IPS-18a (cell line): ENCODE data around the gene MCF2.
"Not testable (repeated sequence)": the region's sequence is repeated elsewhere in the genome, so short reads cannot be mapped to it uniquely, and the experiment has no call there.

Experiments used
- H3K27ac ChIP-seq: one replicate; pipeline ENCODE4 v1.5.1; 2013; ENCODE audit warnings: low read length
- H3K27me3 ChIP-seq: one replicate; pipeline ENCODE4 v1.6.1; 2013; ENCODE audit warnings: mild to moderate bottlenecking, low read length; ENCODE audit not compliant: control insufficient read depth, insufficient read depth
- H3K36me3 ChIP-seq: one replicate; pipeline ENCODE4 v1.6.1; 2013; ENCODE audit warnings: low read depth, low read length; ENCODE audit not compliant: control insufficient read depth
- H3K4me1 ChIP-seq: one replicate; pipeline ENCODE4 v1.6.1; 2013; ENCODE audit warnings: low read depth, low read length; ENCODE audit not compliant: control insufficient read depth
- H3K4me3 ChIP-seq: one replicate; pipeline ENCODE4 v1.5.1; 2013; ENCODE audit warnings: low read length
- H3K9ac ChIP-seq: one replicate; pipeline ENCODE4 v1.6.1; 2013; ENCODE audit warnings: mild to moderate bottlenecking, low read length, moderate library complexity
- H3K9me3 ChIP-seq: one replicate; pipeline ENCODE4 v1.6.1; 2013; ENCODE audit warnings: low read depth, low read length; ENCODE audit not compliant: control insufficient read depth

Gene MCF2

GRCh38 chrX:139692908-139693307 lies 15.1 kb downstream of the MCF2 start:
- Histone ChIP-seq H3K27ac (no peak overlapping the region), H3K36me3 (no peaks in the 10 kb centered on the region), H3K4me3 (peak overlapping the region; percentile 52), H3K9ac (no peak overlapping the region), H3K4me1 (no peaks in the 10 kb centered on the region), H3K27me3 (peaks cover 34% of the 10 kb centered on the region), H3K9me3 (no peaks in the 10 kb centered on the region)

- Histone ChIP-seq H3K9me3 (no peaks in the 10 kb centered on the region), H3K4me1 (no peaks in the 10 kb centered on the region), H3K4me3 (peak overlapping the region; percentile 52), H3K27ac (no peak overlapping the region), H3K36me3 (no peaks in the 10 kb centered on the region), H3K9ac (no peak overlapping the region), H3K27me3 (peaks cover 34% of the 10 kb centered on the region)
Measured at GRCh38 chrX:139692506-139692849, 15.5 kb downstream of the MCF2 start.

- Histone ChIP-seq H3K4me3 (peak overlapping the region; percentile 52), H3K4me1 (no peaks in the 10 kb centered on the region), H3K27ac (no peak overlapping the region), H3K9me3 (no peaks in the 10 kb centered on the region), H3K36me3 (no peaks in the 10 kb centered on the region), H3K9ac (no peak overlapping the region), H3K27me3 (peaks cover 34% of the 10 kb centered on the region)
Measured at GRCh38 chrX:139691843-139692505, 16.0 kb downstream of the MCF2 start.

GRCh38 chrX:139691493-139691842 lies 16.5 kb downstream of the MCF2 start:
- H3K27me3 ChIP-seq, result peaks cover 34% of the 10 kb centered on the region
- H3K4me1 ChIP-seq, result no peaks in the 10 kb centered on the region
- no peak overlapping the region for H3K9ac ChIP-seq
- peak overlapping the region; percentile 52 for H3K4me3 ChIP-seq
- no peaks in the 10 kb centered on the region for H3K9me3 ChIP-seq
- no peaks in the 10 kb centered on the region for H3K36me3 ChIP-seq
- H3K27ac ChIP-seq, result no peak overlapping the region

- not testable (repeated sequence) for H3K27me3 ChIP-seq, H3K36me3 ChIP-seq, H3K9ac ChIP-seq, H3K4me1 ChIP-seq, H3K4me3 ChIP-seq, H3K27ac ChIP-seq
- H3K9me3 ChIP-seq, result peaks cover 16% of the 10 kb centered on the region
Measured at GRCh38 chrX:139685175-139685574, 22.8 kb downstream of the MCF2 start.

- Histone ChIP-seq H3K4me1 (no peaks in the 10 kb centered on the region), H3K9ac (no peak overlapping the region), H3K27ac (no peak overlapping the region), H3K4me3 (no peak overlapping the region), H3K36me3 (no peaks in the 10 kb centered on the region), H3K27me3 (no peaks in the 10 kb centered on the region), H3K9me3 (peaks cover 27% of the 10 kb centered on the region)
Measured at GRCh38 chrX:139680356-139680755, 27.6 kb downstream of the MCF2 start.

- H3K27ac ChIP-seq, result no peak overlapping the region
- H3K27me3 ChIP-seq, result no peaks in the 10 kb centered on the region
- H3K9ac ChIP-seq, result no peak overlapping the region
- H3K4me1 ChIP-seq, result peaks cover 6% of the 10 kb centered on the region
- peaks cover 5% of the 10 kb centered on the region for H3K9me3 ChIP-seq
- H3K36me3 ChIP-seq, result no peaks in the 10 kb centered on the region
- H3K4me3 ChIP-seq, result no peak overlapping the region
Measured at GRCh38 chrX:139647597-139647996, 60.4 kb downstream of the MCF2 start.

GRCh38 chrX:139642241-139642927 lies 65.6 kb downstream of the MCF2 start:
- no peaks in the 10 kb centered on the region for H3K36me3 ChIP-seq
- no peak overlapping the region for H3K9ac ChIP-seq
- H3K27ac ChIP-seq, result no peak overlapping the region
- peaks cover 6% of the 10 kb centered on the region for H3K4me1 ChIP-seq
- H3K27me3 ChIP-seq, result no peaks in the 10 kb centered on the region
- H3K4me3 ChIP-seq, result peak overlapping the region; percentile 34
- H3K9me3 ChIP-seq, result no peaks in the 10 kb centered on the region

- H3K9ac ChIP-seq, result no peak overlapping the region
- peaks cover 6% of the 10 kb centered on the region for H3K4me1 ChIP-seq
- no peak overlapping the region for H3K27ac ChIP-seq
- no peaks in the 10 kb centered on the region for H3K9me3 ChIP-seq
- H3K36me3 ChIP-seq, result no peaks in the 10 kb centered on the region
- H3K4me3 ChIP-seq, result no peak overlapping the region
- no peaks in the 10 kb centered on the region for H3K27me3 ChIP-seq
Measured at GRCh38 chrX:139640259-139640658, 67.7 kb downstream of the MCF2 start.

GRCh38 chrX:139639253-139639652 lies 68.7 kb downstream of the MCF2 start:
- Histone ChIP-seq H3K4me1 (peaks cover 6% of the 10 kb centered on the region), H3K9ac (no peak overlapping the region), H3K9me3 (no peaks in the 10 kb centered on the region), H3K27ac (no peak overlapping the region), H3K4me3 (no peak overlapping the region), H3K36me3 (no peaks in the 10 kb centered on the region), H3K27me3 (no peaks in the 10 kb centered on the region)

- Histone ChIP-seq H3K9me3 (peaks cover 11% of the 10 kb centered on the region), H3K4me1 (no peaks in the 10 kb centered on the region), H3K27ac (no peak overlapping the region), H3K27me3 (no peaks in the 10 kb centered on the region), H3K4me3 (no peak overlapping the region), H3K36me3 (no peaks in the 10 kb centered on the region), H3K9ac (no peak overlapping the region)
Measured at GRCh38 chrX:139600105-139600504, 107.9 kb downstream of the MCF2 start.

GRCh38 chrX:139596068-139596467 lies 111.9 kb downstream of the MCF2 start:
- Histone ChIP-seq H3K27me3 (no peaks in the 10 kb centered on the region), H3K27ac (no peak overlapping the region), H3K9ac (no peak overlapping the region), H3K36me3 (no peaks in the 10 kb centered on the region), H3K9me3 (peaks cover 14% of the 10 kb centered on the region), H3K4me3 (no peak overlapping the region), H3K4me1 (no peaks in the 10 kb centered on the region)
